Posterior vena cava (tissue), 2 donors: ENCODE data around the gene GAA. TPM values are rescaled to one million over a fixed set of nuclear protein-coding genes. Genes with fewer than 3 reads are reported as not detected.
"Not testable (repeated sequence)": the region's sequence is repeated elsewhere in the genome, so short reads cannot be mapped to it uniquely, and the experiment has no call there.

Experiments
- DNase-seq: peaks from one replicate; pipeline ENCODE4 v3.0.0-alpha.2; 2020; ENCODE audit warnings: low spot score
- intact Hi-C, 2 donors: fragments of 100-400 bp; cut with DNase I; formaldehyde crosslinking; loops; one replicate each; pipeline versions ENCODE4 v1.14.1 to v1.14.2; 2022 to 2023
- total RNA-seq, 2 donors: library from RNA; stranded (reverse); fragmentation: NEBNext Ultra II Directional; extraction: Animal tissue kit (Norgen Biotek cat#: 25700); gene quantifications; one replicate each; pipeline ENCODE4 v1.2.1, GENCODE V29; 2021
- donor health status: DM: yes; HTN: yes; CAD: no.
- donor health status: DM: yes; HTN: yes; CAD: no.

Gene GAA
- total RNA-seq, 2 donors from 2014 or later = 38.7 to 42.8 TPM

DNA sequence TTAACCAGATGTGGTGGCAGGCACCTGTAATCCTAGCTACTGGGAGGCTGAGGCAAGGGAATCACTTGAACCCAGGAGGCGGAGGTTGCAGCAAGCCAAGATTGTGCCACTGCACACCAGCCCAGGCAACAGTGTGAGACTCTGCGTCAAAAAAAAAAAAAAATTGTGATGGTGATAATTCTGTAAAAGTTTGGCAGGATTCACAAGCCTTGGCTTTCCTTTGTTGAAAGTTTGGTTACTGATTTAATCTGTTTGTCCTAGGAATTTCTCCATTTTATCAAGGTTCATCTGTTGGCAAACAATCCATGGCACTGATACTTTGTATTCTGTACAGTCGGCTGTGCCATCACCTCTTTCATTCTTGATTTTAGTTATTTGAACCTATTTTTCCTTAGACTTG, 29.6 kb downstream of the GAA start:
- intact Hi-C loops = no loop called here
- no peak for DNase-seq

DNA sequence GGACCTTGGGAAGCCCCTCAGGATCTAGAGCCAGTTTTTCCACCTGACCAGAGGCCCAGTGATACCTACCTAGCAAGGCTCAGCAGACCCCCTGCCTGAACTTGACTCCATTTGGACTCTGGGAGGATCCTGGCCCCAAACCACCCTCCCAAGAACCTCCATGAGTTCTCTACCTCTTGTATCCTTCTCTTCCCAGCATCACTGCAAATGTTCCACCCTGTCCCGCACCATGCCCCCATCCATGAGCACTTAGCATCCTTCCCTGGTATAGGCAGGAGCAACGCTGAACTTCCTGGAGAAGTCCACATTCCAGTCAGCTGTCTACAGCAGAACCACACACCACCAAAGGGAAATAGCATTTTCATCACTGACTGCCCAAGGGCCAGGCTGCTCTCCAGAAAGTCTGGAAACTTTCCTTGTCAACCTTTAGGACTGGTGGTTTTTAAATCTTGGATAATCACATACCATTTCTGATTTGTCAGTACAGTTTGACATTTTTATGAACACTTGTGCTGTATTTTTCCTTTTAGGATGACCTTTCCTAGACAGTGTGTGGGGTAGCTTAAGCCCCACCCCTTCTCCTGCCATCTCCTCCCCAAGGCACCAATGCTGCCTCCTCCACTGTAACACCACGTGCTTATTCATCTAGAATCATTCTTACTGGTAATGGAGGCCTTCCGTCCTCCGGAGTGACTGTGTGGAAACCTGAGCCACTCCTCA, 31.7 kb downstream of the GAA start:
- intact Hi-C loops = no loop called here
- DNase-seq = no peak

DNA sequence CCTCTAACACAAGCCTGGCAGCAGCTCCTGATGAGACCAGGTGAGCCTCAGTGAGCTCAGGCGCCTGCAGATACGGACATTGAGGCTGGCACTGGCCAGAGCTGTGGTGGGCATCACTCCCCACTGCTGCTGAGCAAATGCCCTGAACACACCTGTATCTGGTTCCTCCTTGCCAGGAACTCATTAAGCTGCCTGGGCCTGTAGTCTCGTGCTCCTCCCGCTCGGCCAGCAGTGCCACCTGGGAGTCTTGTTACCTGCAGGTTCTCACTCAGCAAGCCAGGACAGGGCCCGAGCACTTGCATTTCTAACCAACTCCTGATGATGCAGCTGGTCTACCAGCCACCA, 32.2 kb downstream of the GAA start:
- intact Hi-C loops = no loop called here
- no peak for DNase-seq

DNA sequence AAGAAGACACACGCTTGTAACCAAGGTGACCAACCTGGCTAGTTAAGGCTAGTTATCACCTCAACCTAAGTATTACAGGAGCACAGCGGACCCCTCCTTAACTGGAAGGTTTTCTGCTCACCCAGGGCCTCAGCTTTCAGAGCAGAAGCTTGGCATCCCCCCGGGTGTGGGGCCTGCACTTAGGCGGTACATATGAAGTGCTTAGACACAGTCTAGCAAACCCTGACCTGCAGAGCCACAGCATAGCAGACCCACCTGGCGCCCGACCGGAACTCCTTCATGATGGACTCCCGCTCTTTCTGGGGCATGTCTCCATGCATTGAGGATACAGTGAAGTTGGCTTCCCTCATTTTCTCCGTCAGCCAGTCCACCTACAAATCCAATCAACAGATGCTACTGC, 35.8 kb downstream of the GAA start:
- DNase-seq = no peak
- intact Hi-C loops = no loop called here

DNA sequence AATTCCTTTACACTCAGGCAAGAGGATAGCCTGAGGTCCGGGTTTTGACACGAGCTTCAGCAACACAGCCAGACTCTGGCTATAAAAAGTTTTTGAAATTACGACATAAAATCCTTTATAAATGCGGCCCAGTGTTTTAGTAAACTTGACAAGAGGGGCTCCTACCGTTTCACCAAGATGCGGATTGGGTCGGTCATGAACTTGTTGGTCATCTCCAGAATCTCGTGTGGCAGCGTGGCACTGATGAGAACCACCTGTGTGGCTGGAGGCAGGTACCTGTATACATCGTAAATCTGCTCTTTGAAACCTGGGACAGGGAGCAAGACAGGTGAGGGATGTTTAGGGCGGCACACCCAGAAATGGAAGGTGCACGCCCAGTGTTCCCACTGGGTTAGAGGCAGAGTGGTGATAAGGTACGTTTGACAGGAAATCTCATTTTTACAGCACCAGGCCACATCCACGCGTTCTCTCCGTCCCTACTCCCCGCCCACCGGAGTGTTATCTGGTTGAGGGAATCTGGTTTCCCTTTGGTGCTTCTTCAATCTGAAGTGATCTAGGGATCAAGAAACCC, 37.6 kb downstream of the GAA start:
- no peak for DNase-seq
- intact Hi-C loops = no loop called here

DNA sequence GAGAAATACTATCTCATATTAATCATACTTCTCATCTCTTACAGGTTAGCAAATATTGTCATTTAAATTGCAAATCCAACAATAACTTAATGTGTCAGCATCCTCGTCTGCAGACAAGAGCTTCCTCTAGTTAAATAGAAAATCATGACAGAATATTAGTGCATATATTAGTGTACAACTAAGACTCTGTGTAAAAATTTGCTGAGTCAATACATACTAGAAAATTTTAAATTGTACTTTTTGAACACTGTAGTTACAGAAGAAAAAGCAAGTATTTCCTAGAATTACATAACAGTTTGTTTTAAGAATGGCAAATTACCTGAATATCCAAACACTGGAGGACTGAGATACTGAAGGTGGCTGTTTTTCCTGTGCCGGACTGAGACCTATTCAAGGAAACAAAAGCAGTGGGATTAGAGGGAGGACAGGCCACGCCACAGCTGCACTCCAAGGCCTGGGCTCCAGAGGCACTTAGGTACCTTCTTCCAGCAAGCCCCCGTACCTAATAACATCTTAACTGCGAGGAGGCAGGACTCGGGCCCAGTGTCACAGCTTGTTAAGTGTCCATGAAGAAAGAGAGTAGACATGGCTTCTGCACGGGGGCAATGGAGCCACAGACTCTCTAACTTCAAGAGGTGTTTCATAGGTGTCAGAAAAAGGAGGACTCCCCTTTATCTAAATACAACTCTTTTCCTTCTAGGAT, 40.2 kb downstream of the GAA start:
- intact Hi-C loops = no loop called here

DNA sequence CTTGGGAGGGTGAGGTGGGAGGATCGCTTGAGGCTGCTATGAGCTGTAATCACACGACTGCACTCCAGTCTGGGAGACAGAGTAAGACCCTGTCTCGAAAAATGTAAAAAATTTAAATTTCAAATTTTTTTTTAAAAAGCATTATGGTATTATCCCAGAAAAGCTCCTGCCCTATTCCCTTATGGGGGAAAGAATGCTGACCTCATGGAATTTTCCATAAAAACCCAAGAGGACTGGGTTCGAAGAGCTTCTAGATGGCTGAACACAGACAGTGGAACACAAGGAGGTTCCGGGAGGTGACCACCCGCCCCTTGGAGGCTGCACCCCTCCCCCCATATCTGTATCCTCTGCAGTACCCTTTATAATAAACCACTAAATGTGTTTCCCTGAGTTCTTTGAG, 41.5 kb downstream of the GAA start:
- no peak for DNase-seq
- intact Hi-C loops = no loop called here

More for the DNA sequence above, 40.2 kb downstream of the GAA start:
- no peak for DNase-seq

DNA sequence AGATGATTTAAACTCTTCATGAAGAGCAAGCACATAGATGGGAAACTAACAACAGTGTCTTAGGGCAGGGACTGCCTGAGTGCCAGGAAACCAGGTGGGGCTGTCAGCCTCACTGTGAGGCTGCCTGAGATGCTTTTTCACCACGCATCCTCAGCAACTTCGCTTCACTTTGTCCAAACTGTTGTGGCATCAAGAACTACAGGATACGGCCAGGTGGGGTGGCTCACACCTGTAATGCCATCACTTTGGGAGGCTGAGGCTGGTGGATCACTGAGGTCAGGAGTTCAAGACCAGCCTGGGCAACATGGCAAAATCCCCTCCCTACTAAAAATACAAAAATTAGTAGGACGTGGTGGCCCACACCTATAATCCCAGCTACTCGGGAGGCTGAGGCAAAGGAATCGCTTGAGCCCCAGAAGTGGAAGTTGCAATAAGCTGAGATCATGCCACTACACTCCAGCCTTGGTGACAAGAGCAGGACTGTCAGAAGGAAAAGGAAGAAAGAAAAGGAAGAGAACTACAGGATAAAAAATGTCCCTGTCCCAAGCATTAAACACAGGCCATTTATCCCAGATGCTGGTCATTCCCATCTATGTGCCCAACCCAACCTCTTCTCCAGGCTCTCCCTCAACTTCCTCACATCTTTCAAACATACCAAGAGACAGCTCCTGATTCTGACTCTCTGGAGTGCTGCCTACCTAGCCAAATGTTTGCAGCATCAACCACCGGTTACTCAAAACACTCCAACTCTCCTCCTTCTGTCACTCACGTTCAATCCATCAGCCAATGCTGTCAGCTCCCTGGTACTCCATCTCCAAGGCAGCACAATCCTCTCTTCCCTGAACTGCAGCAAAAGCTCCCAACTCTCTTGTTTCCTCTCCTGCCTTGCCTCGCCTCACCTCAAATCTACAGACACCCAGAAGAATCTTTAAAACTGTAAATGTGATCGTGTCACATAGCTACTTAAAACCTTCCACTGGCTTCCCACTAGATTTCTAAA, 44.0 kb downstream of the GAA start:
- intact Hi-C loops = no loop called here
- no peak for DNase-seq

DNA sequence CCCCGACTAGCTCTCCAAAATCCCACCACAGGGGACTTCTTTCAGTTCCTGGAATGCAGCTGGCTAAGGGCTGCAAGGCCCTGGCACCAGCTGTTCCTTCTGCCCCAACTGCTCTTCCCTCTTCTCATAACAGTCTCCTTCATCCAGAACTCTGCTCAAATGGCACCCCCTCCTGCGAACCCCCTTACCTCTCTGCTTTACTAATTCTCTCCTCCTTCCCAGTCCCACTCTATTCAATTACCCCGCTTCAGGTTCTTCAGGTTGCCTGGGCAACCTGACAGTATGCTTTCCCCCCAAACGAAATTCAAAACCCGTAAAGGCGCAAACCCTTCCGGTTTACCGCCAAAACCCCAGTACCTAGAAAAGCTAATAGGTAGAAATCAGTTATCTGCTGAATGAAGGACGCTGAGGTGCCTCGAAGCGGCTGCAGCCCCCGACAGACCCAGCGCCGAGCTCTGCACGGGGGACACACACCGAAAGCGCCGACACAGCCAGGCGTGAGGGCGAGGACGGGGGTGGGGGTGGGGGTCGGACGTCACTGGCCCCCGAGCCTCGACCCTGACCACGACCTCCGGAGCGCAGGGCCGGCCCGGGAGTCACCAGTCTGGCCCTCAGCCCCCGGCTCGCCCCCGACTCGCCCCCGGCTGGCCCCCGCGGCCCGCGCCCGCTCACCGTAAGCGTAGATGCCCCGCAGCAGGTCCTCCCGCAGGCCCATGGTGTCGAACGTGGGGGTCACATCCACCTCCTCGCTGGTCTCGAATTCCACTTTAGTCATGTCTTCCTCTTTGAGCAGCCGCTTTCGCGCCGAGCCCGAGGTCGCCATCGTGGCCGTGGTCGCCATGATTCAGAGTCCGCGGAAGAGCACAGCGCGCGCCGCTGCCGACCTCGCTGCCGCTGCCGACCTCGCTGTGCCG, 45.0 kb downstream of the GAA start:
- intact Hi-C loops = no loop called here
- DNase-seq = no peak

DNA sequence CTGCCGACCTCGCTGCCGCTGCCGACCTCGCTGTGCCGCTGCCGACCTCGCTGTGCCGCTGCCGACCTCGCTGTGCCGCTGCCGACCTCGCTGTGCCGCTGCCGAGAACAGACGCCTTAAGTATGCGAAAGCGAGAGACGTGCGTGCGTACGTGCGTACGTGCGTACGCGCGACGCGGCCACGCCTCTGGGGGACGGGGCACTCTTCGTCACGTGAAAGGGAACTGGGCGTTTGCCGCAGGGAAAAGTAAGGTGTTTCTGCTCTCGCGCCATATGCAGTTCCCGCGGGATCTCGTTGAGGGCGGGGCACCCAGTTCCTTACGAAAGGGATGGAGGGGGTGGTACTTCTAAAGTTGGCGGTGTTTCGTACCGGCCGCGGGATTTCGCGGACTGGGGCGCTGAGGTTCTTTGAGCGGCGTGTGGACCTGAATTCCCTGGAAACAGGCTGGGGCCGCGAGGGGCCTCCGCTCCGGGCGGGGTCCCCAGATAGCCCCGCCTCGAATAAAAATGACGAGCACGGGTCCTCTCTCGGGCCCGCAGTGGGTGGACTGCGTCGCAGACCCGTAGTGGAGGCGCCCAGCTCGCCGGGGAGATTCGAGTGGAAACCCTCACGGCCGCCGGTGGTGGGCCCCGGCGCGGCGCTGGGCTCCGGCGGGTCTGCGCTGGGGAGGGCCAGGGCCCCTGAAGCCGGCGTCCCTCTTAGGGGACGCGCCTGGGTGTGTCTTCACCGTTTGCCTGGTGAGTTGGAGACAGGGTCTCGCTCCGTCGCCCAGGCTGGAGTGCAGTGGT, 45.8 kb downstream of the GAA start, which contains the start of gene EIF4A3:
EIF4A3 (minus strand) TSS at position 94 of the 788 bp plus-strand sequence. CDS start 167 bp downstream, outside the sequence.
- peak; percentile 100 for DNase-seq

DNA sequence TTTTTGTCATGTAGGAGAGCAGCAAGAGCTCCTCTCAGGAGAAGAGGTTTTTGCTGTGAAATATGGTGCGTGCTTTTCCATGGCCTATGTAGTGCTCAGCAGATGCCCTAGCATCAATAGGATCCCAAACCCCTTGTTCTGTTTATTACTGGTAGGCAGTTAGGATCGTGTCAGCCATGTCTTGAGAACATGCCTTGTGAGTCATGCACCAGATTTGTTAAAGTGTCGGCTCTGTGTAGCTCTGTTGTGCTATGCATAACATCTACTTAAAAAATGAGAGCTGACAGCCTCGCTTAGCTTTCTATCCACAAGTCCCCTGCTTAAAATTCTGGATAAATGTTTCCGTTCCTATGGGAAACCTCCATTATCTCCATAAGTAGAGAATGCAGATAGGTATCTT, 50.0 kb downstream of the GAA start:
- intact Hi-C loops = loop anchor here in 1 of 2 donors (5.0 kb wide), 1 partner anchor 71 kb away; the partner anchor contains the start of genes SGSH and SLC26A11
- no peak for DNase-seq

More for the DNA sequence above, 45.8 kb downstream of the GAA start, which contains the start of gene EIF4A3:
- intact Hi-C loops = no loop called here

DNA sequence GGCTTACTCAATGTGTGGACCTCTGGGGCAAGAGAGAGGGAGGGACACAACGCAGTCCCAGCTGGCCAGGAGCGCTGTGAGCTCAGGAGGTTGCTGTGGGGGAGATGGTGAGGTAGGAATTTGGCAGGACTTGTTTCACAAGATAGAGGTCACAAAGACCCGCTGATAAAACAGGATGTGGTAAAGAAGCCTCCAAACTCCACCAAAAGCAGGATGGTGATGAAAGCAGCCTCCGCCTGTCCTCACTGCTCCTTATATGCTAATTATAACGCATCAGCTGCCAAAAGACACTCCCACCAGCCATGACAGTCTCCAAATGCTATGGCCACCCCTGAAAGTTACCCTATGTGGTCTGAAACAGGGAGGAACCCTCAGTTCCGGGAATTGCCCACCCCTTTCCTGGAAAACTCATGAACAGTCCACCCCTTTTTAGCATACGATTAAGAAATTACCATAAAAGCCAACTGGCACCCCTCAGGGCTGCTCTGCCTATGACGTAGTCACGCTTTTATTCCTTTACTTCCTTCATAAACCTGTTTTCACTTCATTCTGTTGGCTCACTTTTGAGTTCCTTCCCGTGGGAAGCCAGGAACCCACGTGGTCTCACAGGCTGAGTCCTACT, 50.8 kb downstream of the GAA start:
- DNase-seq = no peak

DNA sequence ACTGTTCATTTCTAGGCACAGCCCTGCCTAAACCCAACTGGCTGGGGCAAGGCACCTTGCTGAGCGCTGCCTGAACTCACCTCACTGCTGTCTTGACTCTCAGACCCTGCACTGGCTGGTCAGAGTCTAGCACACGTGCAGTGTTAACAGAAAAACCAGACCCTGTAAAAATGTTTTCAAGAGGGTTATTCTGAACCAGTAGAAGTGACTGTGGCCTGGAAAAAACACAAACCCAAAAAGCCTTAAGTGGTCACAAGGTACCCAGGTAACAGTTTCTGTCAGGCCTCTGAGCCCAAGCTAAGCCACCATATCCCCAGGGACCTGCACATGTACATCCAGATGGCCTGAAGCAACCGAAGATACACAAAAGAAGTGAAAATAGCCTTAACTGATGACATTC, 51.6 kb downstream of the GAA start:
- intact Hi-C loops = loop anchor here in 1 of 2 donors (5.0 kb wide), 1 partner anchor 69 kb away; the partner anchor contains the start of genes SGSH and SLC26A11
- no peak for DNase-seq

More for the DNA sequence above, 50.8 kb downstream of the GAA start:
- intact Hi-C loops = loop anchor here in 1 of 2 donors (5.0 kb wide), 1 partner anchor 70 kb away; the partner anchor contains the start of genes SGSH and SLC26A11

DNA sequence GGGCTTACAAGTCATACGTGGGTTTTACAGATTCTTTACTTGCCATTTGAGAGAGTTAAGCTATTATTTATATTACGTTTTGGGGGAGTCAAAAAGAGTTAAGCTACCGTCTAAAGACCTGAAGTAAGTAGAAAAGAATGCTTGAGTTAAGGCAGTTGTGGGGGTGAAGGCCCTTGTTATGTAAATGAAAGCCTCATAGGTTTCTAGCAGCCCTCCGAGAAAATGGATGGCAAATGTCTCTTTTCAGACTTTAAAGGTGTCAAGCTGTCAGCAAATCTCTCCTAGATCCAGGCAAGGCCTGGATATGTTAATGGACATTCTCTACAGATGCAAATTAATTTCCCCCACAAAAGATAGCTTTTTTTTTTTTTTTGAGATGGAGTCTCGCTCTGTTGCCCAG, 52.8 kb downstream of the GAA start:
- intact Hi-C loops = loop anchor here in 1 of 2 donors (5.0 kb wide), 1 partner anchor 68 kb away; the partner anchor contains the start of genes SGSH and SLC26A11
- DNase-seq = no peak

DNA sequence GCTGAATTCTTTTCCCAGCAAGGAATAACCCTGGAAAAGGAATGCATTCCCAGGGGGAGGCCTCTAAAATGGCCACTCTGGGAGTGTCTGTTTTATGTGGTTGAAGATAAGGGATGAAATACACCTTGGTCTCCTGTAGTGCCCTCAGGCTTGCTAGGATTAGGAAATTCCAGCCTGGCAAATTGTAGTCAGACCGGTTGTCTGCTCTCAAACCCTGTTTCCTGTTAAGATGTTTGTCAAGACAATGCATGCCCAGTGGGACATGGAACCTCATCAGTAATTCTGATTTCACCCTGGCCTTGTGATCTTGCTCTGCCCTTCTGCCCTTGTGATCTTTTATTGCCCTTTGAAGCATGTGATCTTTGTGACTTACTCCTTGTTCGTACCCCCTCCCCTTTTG, 54.2 kb downstream of the GAA start:
- intact Hi-C loops = loop anchor here in 1 of 2 donors (5.0 kb wide), 1 partner anchor 157 kb away; no protein-coding TSS in a partner anchor
- DNase-seq = not testable (repeated sequence)

DNA sequence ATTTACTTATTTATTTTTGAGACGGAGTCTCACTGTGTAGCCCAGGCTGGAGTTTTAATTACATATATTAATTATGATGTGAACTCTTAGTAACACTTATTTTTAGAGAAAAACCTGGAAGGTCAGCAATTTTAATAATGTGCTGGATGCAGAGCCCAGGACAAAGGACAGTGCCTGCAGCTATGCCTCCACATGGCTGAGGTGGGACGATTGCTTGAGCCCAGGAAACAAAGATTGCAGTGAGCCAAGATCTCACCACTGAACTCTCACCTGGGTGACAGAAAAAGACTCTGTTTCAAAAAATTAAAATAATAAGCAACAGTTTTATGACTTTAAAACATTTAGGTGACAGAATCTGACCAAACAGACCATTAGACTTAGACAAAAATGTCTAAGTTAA, 57.5 kb downstream of the GAA start:
- intact Hi-C loops = loop anchor here in 1 of 2 donors (5.0 kb wide), 1 partner anchor 153 kb away; no protein-coding TSS in a partner anchor
- DNase-seq = no peak

DNA sequence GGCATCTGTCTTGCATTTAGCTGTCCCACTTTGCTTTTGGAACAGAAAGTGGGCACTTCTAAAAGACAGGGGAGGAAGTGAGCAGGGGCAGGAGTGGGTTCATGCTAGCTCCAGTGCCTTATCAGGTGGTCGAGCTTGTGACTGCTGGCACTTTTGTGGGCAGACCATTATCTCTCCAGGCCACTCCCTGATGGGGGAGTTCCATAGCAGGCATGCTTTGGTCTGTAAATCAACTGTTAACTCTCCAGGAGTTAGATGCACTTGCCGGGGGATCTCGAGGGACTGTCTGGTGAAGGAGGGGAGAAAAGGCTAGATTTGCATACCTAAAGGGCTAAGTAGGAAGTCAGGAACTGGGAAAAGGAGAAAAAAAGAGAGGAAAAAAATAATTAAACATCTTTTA, 59.2 kb downstream of the GAA start:
- intact Hi-C loops = no loop called here
- DNase-seq = no peak
